Stimulated activated CD8-positive, alpha-beta memory T cell treated with anti-CD3 and anti-CD28 coated beads, Interleukin-7, amount 100 ng/mL, for 4 hours (primary cell): ENCODE results near the gene ATP6V1C2.

Source experiments
- DNase-seq, 2 donors: peaks; one replicate each; pipeline ENCODE4 v3.0.0-alpha.2; 2020; ENCODE audit warnings: low read depth in 2 of 2

ATP6V1C2 gene

GRCh38 chr2:10732924-10733565 is 11.6 kb downstream of the ATP6V1C2 start:
- no peak for DNase-seq

- DNase-seq: no peak
Measured at GRCh38 chr2:10733566-10733925, 12.1 kb downstream of the ATP6V1C2 start.

- DNase-seq: no peak
Measured at GRCh38 chr2:10733980-10734379, 12.6 kb downstream of the ATP6V1C2 start.

- no peak for DNase-seq
Measured at GRCh38 chr2:10738192-10738591, 16.8 kb downstream of the ATP6V1C2 start.

GRCh38 chr2:10740226-10740625 is 18.8 kb downstream of the ATP6V1C2 start:
- no peak for DNase-seq

GRCh38 chr2:10741139-10741538 is 19.7 kb downstream of the ATP6V1C2 start:
- DNase-seq: no peak

- no peak for DNase-seq
Measured at GRCh38 chr2:10742666-10743065, 21.2 kb downstream of the ATP6V1C2 start.

GRCh38 chr2:10750610-10751009 is 29.2 kb downstream of the ATP6V1C2 start:
- DNase-seq: no peak

- no peak for DNase-seq
Measured at GRCh38 chr2:10752236-10752635, 30.8 kb downstream of the ATP6V1C2 start.

GRCh38 chr2:10753156-10753555 is 31.7 kb downstream of the ATP6V1C2 start:
- no peak for DNase-seq

- DNase-seq: no peak
Measured at GRCh38 chr2:10753876-10754275, 32.4 kb downstream of the ATP6V1C2 start.

GRCh38 chr2:10755621-10756020 is 34.2 kb downstream of the ATP6V1C2 start:
- DNase-seq: no peak

- no peak for DNase-seq
Measured at GRCh38 chr2:10757814-10758286, 36.4 kb downstream of the ATP6V1C2 start.

GRCh38 chr2:10759151-10759714 is 37.8 kb downstream of the ATP6V1C2 start:
- DNase-seq: no peak

- no peak for DNase-seq
Measured at GRCh38 chr2:10760794-10761504, 39.5 kb downstream of the ATP6V1C2 start.

GRCh38 chr2:10761591-10761990 is 40.2 kb downstream of the ATP6V1C2 start:
- DNase-seq: no peak

- no peak for DNase-seq
Measured at GRCh38 chr2:10762651-10763460, 41.4 kb downstream of the ATP6V1C2 start.

GRCh38 chr2:10763461-10763800 is 42.0 kb downstream of the ATP6V1C2 start:
- DNase-seq: no peak

GRCh38 chr2:10764096-10764785 is 42.8 kb downstream of the ATP6V1C2 start:
- DNase-seq: no peak

GRCh38 chr2:10764896-10765295 is 43.5 kb downstream of the ATP6V1C2 start:
- no peak for DNase-seq

- no peak for DNase-seq
Measured at GRCh38 chr2:10765461-10765860, 44.0 kb downstream of the ATP6V1C2 start.

GRCh38 chr2:10765914-10766313 is 44.5 kb downstream of the ATP6V1C2 start:
- no peak for DNase-seq
